Measurements from ENCODE around the gene SLC38A10.
"Not testable (repeated sequence)": the region's sequence is repeated elsewhere in the genome, so short reads cannot be mapped to it uniquely, and the experiment has no call there.

SLC38A10 gene

DNA sequence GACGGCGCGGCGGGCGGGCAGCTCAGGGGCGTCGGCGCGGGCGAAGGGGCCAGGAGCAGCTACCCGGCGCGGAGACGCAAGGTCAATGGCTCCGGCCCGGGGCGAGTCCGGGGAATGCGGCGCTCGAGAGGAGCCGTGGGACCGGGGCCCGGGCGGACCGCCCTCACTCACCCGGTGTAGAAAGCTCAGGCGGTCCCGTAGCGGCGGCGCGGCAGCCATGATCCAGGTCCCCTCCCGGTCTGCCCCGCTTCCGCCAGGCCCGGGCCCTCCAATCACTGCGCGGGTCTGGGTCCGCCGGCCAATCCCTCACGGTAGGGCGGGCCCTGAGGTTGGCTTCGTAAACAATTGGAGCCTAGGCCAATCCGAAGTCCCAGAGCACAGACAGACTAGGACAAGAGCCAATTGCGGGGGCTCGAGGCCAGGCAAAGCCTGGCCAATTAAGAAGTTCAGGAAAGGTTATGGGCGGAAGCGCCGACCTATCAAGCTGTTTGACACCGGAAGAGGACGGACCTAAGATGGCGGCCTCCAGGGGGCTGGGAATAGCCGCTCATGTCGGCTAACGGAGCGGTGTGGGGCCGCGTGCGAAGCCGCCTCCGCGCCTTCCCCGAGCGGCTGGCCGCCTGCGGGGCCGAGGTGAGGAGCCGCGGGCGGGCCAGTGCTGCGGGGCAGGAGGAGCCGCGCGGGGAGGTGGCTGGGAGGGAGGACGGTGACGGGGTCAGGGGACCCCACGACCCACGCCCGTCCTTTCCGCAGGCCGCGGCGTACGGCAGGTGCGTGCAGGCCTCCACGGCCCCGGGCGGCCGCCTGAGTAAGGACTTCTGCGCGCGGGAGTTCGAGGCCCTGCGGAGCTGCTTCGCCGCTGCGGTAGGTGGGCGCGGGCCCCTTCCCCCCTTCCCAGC is 56.0 kb downstream of the SLC38A10 start, which contains the start of the genes NDUFAF8 and TEPSIN:
NDUFAF8 (plus strand) TSS at position 504 of the 899 bp plus-strand sequence; CDS start at position 550, 46 bp downstream.
TEPSIN (minus strand) TSS at position 241 of the 899 bp plus-strand sequence; CDS start at position 219, 22 bp downstream.
- DNase-seq, result peak; percentile 92 to 97 (median 94)

DNA sequence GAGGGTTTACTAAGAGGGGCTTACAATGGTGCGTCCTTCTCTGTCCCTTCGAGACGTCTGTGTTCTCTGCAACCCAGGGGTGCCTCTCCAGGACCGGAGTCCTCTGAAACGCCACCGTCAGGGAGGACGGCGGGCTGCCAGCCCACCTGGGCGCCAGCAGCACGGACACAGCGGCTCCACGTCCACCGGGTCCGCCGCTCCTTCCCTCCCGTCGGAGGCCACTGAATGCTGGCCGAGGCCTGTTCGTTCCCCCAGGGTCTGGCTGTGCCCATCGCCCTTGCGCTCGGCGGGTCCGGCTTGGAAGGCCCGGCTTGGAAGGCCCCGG is 56.7 kb downstream of the SLC38A10 start:
- no peak for DNase-seq

DNA sequence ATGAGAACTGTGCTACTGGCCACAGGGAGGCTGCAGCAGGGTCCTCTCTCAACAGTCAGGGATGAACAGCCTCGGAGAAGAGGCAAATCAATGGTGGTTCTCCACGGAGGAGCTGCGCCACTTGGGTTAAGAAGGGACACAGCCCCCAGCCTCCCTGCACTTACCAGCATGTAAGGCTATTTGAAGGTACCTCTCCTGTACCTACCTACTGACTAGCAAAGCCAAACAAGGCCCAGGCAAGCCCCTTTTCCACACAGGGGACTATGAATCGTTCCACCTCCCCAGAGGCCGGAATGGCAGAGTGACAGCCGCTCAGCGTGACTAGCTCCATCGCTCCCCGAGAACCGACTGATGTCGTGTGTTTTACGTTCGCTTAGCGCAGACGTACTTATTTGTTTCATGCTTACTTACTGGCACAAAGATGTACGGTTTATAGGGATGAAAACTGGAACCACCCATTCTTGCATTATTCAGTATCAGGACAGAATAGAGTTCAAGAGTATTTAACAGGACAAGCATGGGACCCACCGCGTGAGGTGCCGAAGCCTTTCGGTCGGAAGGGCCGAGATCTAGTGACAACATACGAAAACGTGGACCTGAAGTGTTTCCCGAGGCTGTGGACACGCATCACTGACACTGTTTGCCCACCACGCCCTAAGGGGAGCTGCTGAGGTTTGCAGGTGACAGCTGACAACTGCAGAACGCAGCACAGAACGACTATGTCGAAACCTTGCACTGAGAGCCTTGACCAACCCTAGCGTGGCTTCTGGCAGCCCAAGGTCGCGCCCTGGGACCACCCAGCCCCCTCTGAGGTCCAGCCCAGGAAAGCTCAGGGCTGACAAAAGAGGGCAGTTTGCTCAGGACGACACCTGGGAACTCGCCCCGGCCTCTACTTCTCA is 57.3 kb downstream of the SLC38A10 start:
- DNase-seq, result no peak

DNA sequence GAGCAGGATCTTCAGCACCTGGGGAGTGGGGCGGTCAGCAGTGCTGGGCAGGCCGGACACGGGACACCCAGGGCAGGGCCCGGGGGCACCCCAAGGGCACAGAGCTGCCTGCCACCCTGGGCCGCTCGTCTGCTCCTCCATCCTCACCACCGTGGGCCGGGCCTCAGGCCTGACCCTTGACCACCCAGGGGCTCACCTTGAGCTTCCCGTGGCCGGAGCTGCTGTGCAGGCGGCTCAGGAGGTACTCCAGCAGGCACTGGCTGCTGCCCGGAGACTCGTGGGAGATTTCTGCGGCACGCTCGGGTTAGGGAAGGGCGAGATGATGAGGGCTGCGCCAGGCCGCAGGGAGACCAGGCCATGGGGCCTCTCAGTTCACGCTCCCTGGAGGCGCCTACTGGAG is 58.3 kb downstream of the SLC38A10 start:
- DNase-seq, result no peak

DNA sequence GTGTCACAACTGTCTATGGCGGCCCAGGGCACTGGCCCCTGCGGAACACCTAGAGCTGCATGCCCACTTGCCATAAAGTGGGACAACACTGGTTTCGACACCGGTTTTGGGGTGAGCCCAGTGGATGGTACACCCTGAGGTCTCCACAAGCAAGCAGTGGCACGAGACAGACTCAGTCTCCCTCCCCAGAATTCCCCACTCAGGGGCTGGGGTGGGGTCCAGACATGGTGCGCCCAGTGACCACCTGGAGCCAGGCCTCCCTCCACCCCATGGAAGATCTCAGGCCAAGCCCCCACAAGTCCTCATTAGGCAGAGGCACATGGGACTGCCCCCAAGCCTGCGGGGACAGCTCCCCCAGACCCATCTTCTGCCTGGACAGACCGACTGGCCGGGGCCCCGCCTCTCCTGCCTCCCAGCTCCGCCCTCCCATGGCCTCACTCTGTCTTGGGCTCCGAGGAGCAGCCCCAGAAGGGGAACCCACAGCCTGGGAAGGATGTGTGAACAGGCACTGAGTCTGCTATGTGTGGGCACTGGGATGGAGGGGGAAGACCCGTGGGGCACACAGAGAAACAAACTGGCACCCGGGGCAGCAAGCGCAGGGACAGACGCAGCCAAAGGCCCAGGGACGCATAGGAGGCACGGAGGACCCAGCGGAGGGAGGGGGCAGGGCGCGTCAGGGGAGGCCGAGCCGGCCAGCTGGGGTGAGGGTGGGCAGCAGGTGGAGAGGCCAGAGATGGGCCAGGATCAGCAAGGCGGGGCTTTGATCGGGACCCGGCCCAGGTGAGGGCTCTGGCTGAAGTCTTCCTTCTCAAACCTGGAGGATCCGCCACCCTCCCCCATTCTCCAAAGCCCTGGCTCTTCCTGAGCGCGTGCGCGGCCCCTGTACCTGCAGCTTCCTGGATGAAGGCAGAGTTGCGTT is 59.0 kb downstream of the SLC38A10 start:
- no peak for DNase-seq

DNA sequence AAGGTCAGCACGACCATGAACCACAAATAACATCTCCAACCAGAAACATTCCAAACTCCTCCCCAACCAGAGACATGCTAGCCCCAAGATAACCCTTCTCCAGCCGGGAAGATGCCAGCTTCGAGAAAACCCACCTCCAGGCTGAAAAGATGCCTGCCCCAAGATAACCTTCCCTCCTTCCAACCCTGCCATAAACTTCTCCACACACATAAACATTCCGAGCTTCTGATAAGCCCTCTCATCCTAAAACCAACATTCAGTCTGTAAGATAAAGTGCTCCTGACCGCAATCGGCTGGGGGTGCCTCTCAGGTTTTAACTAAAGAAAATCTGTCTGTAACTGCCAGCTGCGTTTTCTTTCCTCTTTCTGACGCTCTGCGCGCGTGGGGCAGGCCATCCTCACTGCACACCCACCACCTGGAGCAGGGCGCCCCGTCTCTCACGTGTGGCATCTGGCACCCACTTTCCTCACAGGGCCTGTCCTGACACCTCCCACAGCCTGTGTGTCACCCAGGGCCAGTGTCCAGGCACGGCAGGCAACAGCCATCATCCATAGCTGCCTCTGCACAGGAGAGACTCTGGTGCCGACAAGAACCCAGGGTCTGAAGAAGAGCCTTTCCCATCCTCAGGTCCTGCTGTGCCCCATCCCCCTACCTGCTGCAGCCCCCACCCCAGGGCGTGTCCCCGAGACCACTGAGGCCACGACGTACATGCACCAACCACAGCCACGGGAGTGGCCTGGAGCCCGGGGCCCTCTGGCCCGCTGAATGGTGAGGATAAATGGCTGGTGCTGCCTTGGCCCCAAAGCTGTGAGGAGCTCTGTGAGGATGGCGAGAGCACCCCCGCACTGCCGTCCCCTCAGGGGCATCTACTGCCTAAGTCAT is 59.9 kb downstream of the SLC38A10 start:
- no peak for DNase-seq

DNA sequence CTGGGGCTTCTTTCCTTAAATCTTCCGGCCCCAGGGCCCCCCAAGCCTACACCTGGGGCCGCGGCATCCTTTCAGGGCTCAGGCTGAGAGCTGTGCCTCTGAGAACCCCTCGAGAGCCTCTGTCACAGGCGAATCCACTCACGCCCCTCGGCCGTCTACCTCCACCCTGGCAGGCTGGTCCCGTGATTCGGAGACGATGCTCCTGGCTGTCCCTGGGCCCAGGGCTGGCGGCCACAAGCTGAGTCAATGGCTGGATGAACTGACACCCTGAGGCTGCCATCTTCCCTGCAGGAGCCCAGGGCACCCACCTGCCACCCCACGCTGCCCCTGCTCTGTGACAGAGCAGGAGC is 60.6 kb downstream of the SLC38A10 start:
- DNase-seq, result no peak

DNA sequence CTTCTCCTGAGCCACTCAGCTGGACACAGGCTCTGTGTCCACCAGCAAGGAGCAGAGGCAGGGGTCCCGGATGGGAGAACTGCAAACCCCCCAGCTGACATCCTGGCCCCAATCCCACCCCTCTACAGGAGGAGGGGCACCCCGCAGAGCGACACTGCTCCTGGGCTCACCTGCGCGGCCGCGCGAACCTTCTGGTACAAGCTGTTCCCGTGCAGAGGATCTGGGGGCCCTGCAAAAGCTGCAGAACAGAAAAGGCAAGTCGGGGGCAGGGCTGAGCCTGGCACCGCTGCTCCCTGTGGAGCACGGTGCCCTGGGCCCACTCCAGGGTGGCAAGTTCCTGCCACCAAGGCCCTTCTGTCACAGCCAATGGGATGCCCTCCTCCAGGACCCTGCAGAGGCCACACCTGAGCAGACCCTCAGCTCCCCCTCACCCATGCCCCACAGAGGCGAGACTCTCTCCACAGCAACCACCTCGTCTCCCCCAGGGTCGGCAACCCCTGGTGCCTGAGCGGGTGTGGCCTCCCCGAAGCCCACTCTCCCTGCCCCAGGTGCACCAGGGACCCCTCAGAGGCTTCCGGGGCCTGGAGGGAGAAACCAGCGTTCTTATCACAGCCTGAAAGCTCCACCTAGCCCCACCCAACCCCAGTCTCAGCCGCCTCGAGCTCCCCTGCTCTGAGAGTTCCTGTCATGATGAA is 61.1 kb downstream of the SLC38A10 start:
- DNase-seq, result no peak

DNA sequence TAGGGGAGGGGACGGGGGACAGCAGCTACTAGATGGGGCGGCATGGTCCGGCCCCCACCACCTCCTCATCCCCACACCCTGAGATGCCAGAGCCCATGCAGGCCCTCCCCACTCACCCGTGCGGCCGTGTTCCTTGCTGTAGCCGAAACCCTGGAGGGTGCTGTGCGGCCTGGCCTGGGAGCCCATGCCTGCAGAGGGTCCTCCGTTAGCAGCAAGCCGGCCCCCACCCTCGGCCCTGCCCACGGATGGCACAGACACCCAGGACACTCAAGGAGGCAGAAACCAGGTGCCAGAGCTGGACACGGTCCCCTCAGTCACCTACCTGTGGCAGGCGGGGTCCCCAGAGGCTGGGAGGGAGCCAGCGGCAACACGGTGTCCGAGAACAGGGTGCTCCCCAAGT is 61.8 kb downstream of the SLC38A10 start:
- DNase-seq, result no peak

DNA sequence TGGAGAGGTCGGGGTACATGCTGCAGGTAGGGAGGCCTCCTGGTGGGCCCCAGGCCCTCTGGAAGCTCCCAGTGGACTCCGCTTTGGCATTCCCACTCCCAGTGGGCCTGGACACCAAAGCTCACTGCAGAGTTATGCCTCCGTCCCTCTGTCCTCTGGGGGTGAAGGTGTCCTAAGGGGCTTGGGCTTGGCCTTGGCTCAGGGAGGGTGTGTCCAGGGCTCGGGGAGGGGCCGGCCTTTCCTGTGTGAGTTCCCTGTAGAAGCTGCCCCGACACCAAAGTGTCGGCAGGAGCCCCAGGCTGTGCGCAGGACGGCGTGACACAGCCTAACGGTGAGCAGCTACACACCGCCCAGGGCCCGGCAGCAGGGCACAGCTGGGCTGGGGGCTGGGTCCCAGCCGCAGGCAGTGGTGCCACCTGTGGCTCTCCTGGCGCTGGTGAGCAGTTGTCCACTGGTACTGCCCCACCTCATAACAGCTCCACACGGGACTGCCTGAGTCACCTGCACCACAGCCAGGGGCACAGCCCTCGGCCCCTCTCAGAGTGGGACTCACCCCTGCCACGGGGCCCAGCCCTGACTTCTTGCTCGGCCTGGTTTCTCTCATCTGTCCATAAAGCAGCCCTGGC is 62.4 kb downstream of the SLC38A10 start:
- no peak for DNase-seq

DNA sequence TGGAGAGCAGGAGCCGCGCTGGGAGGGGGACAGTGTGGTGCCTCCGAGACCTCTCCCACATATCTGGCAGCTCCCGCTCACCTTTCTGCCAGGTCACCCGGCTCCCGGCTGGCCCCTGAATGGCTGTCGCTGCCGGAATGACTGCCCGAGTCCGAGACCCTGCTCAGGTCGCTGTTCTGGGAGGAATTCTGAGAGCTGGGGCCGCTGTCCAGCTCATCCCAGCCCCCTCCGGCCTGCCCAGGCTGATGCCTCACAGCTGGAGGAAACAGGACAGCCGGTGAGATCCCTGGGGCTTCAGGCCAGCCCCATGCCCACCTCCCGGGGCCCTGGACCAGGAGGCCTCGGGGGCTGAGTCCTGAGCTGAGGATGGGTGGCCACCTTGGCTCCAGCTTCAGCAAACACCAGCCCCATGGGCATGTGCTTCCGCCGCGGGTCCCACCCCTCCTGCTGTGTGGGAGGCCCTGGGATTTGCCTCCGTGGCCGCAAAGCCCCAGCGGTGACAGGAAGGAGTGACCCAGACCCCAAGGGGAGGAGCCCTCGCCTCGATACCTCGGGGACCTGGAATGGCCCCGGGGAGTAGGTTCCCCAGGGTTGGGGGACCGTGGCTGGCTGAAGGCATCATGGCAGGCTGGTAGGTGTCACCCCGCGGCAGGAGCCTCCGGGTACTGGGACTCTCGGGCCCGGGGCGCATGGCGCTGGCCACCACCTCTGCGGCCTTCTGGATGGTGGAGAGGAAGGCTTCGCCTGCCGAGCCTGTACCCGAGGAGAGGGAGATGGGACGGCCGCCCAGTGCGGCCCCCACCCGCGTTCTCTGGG is 63.1 kb downstream of the SLC38A10 start:
- no peak for DNase-seq

DNA sequence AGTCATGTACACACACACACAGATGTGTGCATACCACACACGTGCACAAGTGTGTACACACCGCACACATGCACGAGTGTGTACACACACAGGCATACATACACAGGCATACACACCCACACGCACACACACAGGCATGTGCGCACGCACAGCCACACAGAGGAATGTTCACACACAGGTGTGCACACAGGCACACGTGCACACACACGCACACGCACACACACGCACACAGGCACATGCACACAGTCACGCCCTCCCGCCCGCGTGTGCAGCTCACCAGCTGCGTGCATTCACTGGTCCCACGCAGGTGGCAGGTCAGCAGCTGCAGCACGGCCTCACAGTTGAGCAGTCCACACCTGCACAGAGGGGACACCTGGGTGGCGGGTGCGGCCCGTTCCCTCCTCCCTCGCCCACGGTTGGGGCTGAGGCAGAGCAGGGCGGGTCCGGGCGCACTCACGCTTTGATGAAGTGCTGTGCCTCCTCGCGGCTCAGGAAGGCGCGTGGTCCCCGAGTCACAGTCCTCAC is 63.9 kb downstream of the SLC38A10 start:
- DNase-seq, result no peak

DNA sequence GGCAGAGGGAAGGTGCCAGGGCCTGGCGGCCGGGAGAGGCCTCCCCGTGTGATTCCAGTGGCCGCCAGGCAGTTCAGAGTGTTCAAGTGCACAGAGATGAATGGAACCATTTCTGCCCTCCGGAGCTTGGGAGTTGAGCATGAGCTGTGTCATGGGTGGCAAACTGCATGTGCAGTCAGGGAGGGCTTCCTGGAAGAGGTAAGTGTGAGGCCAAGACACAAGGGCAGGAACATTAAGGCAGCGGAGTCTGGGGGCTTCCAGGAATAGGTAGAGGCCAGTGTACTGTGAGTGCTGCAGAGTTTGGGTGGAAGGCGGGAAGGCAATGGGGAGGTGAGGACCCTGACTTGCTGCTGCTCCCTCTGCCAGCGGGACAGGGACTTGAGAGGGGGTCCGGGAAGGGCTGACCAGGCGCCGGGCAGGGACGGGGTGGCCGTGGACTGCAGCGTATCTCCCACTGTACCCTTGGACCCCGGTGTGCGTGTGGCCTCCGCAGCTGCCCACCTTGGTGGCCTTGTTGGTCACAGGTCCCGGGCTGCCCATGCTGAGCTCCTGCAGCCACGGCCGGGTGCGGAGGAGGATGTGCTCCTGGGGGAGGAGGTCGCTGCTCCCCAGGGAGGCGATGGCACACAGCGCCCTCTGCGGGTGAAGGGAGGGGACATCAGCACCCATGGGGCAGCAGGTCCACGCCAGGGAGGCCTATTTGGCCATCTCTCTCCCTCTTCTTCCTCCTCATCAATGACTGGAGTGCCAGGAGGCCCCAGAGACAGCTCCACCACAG is 64.9 kb downstream of the SLC38A10 start:
- DNase-seq, result no peak

DNA sequence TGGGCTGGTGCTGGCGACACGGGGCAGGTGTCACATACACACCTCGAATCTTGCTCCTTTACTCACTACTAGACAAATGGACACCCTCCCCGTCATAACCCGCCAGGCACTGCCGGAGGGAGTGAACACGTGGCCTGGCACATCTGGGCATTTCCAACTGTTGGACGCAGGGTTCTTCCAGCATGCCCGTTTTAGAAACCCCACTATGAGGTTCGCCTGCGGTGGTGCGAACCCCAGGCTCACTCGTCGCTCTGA is 65.5 kb downstream of the SLC38A10 start:
- DNase-seq, result no peak

DNA sequence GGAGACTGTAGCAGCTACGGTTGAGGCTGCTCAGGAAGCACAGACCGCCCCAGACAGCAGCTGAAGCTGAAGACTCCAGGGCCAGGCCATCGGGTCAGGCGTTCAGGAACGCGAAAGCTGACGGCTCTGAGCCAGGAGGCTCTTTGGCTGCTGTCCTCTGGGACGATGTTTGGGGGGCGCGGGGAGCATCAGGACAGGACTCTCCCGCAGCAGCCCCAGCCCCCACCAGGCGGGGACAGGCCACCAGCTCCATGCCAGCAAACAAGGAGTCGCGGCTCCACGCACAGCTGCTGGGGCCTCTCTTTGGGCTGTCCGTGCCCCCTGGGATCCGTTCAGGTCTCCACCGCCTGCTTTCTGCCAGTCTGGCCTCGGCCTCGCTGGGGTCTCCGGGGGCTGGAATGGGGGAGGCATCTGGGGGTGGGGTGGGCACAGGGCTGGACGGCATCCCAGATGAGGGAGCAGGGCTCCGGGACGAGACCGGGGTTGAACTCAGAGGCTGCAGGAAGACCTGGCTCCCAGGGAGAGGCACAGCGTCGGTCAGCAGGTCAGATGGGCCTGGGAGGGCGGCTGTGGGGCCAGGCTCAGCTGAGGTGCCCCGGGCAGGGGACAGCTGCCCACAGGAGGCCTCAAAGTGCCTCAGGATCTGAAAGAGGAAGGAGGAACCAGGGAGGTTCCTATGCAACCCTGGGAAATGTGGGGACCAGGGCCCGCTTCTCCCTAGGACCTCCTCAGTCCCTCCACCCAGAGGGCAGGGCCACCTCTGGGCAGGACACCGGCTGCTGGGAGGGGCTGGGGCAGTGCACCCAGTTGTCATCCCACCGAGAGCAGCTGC is 66.1 kb downstream of the SLC38A10 start:
- no peak for DNase-seq

DNA sequence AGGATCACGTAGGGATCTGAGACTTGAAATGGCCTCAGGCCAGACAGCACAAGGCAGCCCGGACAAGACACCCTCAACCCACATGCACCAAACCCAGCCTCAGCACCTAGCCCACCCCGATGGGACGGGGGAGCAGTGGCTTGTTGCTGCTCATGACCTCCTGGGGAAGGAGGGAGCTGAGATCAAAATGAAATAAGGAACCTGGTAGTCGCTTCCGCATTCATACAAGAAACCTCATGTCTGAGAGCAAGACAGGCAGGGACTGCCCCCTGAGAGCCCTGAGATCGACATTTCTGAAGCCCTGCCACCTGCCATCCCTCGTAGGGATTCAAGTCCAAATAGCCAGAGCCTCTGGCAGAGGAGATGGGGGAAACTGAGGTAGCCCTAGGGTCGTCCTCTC is 66.7 kb downstream of the SLC38A10 start:
- no peak for DNase-seq

DNA sequence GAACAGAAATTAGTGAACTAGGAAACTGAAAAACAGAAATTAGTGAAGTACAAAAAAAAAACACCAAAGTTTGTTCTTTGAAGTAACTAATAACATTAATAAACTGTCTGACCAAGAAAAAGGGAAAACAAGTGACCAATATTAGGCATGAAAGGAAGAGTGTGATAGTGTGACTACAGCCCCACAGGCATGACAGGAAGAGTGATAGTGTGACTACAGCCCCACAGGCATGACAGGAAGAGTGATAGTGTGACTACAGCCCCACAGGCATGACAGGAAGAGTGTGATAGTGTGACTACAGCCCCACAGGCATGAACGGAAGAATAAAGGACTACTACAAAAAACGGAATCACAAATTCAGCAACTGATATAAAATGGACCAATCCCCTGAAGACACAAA is 67.5 kb downstream of the SLC38A10 start:
- DNase-seq, result not testable (repeated sequence)

DNA sequence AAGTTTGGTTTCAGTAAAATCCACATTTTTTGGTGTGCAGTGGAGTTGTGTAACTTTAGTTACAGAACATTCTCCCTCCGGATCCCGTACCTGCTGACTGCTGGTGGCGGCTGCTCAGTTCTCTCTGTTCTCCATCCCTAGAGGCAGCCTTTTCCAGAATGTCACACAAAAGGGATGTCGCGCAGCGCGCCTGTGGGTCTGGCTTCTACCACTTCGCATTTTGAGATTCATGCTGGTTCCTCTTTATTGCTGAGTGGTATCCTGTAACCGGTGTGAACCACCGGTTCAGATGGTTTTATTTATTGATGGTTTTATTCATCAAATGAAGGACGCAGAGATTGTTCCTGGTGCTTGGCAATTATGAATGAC is 71.4 kb downstream of the SLC38A10 start:
- peak in 1 of 6 experiments; percentile 42 for DNase-seq
